Measurements from ENCODE around the gene C1orf226. TPM values are rescaled to one million over a fixed set of nuclear protein-coding genes. Genes with fewer than 3 reads are reported as not detected.

Gene C1orf226
- total RNA-seq, 4 donors from 2014 or later, result 1.3 to 24.4 (median 4.8) TPM

DNA sequence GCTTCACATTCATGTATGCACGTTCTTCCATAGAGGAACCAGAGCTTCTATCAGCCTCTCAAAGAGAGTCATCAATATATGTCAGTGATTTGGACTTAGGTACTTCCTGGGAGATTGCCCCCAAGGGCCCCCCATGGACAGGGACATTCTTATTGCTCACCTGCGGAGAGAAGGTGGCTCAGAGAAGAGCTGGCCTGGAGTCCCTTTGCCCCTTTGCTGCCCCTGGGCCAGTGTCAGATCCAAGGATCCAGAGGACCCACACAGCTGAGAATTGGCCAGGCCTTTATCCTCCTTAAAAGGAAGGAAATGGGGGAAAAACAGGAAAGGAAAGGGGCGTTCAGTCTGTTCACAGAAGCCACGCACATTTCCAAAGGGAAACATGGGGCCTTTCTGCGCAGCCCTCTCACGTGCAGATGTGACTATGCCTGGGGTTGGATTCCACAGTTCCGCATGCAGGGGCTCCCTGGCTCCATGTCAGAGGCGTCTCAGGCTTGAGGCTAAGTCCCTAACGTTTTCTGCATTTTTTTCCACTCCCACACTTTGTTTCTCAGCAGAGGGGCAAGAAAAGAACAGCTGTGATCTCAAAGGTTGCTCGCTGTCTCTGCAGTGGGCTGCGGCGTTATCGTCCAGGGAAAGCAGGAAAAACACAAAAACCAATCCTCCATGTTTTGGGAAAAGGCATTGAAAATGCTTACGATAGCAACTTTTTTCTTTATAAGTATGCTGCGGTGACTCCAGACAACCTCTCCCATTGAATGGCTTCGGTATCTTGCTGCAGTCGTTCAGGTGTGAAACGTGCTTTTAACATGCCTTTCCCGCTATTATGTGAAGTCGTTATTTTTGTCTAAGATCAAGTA lies 5.9 kb downstream of the C1orf226 start:
- H3K27ac ChIP-seq, result no peak overlapping the region
- no peak for TF ChIP-seq POLR2A (IDR thresholded peaks at IDR 0.05)
- TF ChIP-seq CTCF (IDR thresholded peaks at IDR 0.05), result no peak
- H3K27me3 ChIP-seq, result no peaks in the 10 kb centered on the region
- intact Hi-C loops (cut with DNase I; ENCODE audit: low total_unique reads), result no loop called here
- H3K36me3 ChIP-seq, result no peaks in the 10 kb centered on the region
- no peaks in the 10 kb centered on the region for H3K9me3 ChIP-seq
- no peak overlapping the region for H3K4me3 ChIP-seq
- no peaks in the 10 kb centered on the region for H3K4me1 ChIP-seq
- no peak for DNase-seq

DNA sequence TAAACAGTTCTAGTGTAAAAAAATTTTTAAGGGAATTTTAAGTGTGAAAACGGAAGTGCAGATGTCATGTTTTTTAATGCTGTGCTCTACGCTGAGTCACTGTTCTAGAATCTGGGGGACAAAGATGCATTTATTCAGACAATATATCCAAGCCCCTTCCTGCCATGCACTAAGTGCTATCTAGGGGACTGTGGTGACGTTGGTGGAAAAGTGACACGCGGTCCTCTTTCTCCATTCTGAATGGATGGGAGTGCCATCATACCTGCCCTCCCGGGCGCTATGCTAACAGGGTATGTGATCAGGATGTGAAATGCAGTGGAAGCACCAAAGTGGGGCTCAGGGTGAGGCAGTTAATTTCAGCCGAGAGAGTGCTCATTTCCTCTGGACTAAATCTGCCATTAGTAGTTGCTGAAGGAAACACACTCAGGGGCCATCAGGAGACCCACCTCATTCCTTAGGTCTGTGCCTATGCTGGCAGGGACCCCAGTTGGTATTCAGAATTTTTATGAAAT lies 6.6 kb downstream of the C1orf226 start:
- H3K27me3 ChIP-seq, result no peaks in the 10 kb centered on the region
- DNase-seq, result no peak
- intact Hi-C loops (cut with DNase I; ENCODE audit: low total_unique reads), result no loop called here
- H3K27ac ChIP-seq, result no peak overlapping the region
- TF ChIP-seq CTCF (IDR thresholded peaks at IDR 0.05) (no peak), POLR2A (IDR thresholded peaks at IDR 0.05) (no peak)
- no peak overlapping the region for H3K4me3 ChIP-seq
- H3K4me1 ChIP-seq, result no peaks in the 10 kb centered on the region
- no peaks in the 10 kb centered on the region for H3K36me3 ChIP-seq
- no peaks in the 10 kb centered on the region for H3K9me3 ChIP-seq

DNA sequence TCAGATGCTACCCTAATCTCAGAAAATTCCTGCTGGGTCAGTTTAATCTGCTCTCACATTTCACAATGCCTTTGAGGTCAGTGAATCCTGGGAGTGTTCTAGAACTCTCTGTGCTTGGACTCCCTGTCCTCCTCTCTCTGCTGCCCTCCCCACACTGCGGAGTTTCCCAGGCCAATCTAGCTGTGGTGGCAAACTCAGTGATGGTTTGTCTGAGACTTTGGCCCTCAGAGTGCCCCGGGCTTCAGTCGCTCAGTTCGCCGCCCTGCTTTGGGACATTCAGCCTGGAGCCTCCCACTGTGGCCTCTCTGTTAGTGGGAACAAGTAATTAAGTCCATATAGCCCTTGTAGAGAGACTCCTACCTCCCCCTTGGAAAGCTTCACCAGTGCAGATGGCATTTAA lies 7.1 kb downstream of the C1orf226 start:
- H3K27ac ChIP-seq, result no peak overlapping the region
- intact Hi-C loops (cut with DNase I; ENCODE audit: low total_unique reads), result no loop called here
- no peak overlapping the region for H3K4me3 ChIP-seq
- no peaks in the 10 kb centered on the region for H3K36me3 ChIP-seq
- H3K4me1 ChIP-seq, result no peaks in the 10 kb centered on the region
- DNase-seq, result no peak
- no peaks in the 10 kb centered on the region for H3K27me3 ChIP-seq
- no peaks in the 10 kb centered on the region for H3K9me3 ChIP-seq
- TF ChIP-seq CTCF (IDR thresholded peaks at IDR 0.05) (no peak), POLR2A (IDR thresholded peaks at IDR 0.05) (no peak)

DNA sequence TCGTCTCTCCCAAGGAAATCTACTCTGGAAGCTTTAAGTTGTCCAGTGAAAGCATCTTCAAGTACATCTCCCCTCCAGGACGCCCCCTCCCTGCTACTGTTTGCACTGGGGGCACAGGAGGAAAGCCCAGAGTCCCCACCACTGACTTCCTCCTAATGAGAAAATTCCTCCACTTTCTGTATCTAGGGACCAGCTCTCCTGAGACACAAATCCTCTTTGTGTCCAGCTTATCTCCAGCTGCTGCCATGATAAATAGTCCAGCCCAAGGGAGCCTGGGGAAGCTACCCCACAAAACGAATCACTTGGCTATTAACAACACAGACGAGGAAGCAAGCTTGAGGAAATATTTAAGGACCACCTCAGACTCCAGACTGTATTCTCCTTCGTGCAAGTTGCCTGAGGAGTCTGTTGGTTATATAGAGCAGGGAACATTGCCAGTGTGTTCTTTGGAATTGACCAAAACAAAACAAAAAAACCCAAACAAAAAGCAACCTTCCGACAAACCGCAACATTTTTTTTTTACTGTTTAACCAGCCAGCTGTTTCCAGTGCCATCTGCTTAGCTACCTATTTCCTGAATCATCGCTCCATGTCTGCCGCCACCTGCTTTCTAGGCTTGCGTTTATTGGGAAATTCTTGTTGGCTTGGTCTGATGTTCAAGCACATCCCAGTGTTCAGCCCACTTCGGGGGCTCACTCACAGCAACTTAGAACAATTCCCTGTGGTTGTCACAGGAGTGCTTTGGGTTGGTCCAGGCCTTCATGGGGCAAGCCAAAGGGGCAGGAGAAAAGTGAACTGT lies 7.7 kb downstream of the C1orf226 start:
- Histone ChIP-seq H3K4me3 (no peak overlapping the region), H3K36me3 (no peaks in the 10 kb centered on the region), H3K27ac (no peak overlapping the region), H3K27me3 (no peaks in the 10 kb centered on the region), H3K9me3 (no peaks in the 10 kb centered on the region), H3K4me1 (no peaks in the 10 kb centered on the region)
- intact Hi-C loops (cut with DNase I; ENCODE audit: low total_unique reads), result no loop called here
- no peak for TF ChIP-seq POLR2A (IDR thresholded peaks at IDR 0.05)
- TF ChIP-seq CTCF (IDR thresholded peaks at IDR 0.05), result no peak
- DNase-seq, result no peak

DNA sequence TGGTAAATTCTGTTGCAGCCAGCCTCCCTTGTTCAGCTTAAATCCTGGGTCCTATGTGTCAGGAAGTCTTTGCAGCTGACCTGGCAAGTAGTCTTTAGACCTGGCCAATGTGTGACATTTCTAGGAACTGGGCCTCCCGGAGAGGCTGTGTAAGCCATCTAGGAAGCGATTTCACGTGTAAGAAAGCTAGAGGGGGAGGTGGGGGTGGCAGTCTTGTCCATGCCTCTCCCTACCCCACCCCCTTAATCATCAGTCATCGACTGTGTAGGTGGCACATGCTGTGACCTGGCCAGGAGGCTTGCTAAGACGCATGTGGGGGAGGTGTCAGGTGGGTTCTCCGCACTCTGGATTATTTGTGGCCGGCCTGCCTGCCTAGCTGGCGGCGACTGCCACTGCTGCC lies 8.4 kb downstream of the C1orf226 start:
- no peak for DNase-seq
- Histone ChIP-seq H3K9me3 (no peaks in the 10 kb centered on the region), H3K36me3 (no peaks in the 10 kb centered on the region), H3K4me1 (no peaks in the 10 kb centered on the region), H3K27ac (no peak overlapping the region), H3K4me3 (no peak overlapping the region), H3K27me3 (no peaks in the 10 kb centered on the region)
- TF ChIP-seq CTCF (IDR thresholded peaks at IDR 0.05) (no peak), POLR2A (IDR thresholded peaks at IDR 0.05) (no peak)
- intact Hi-C loops (cut with DNase I; ENCODE audit: low total_unique reads), result loop anchor here (5.0 kb wide), 1 partner anchor 333 kb away; no protein-coding TSS in a partner anchor

Measured in uterus (tissue), 4 donors.